ENCODE data around the gene RFC2. TPM values are rescaled to one million over a fixed set of nuclear protein-coding genes. Genes with fewer than 3 reads are reported as not detected.

RFC2 gene
- total RNA-seq, 1 donor, result 22.0 TPM

GRCh38 chr7:74246497-74246896 lies 7.7 kb downstream of the RFC2 start:
- DNase-seq (ENCODE audit: low read depth), result no peak
- TF ChIP-seq CTCF (IDR thresholded peaks at IDR 0.05; ENCODE audit: insufficient read depth, low read depth, low read length), result no peak
- no peak overlapping the region for H3K4me3 ChIP-seq (ENCODE audit: low read depth, low read length)

GRCh38 chr7:74242122-74242443 lies 12.1 kb downstream of the RFC2 start:
- H3K4me3 ChIP-seq (ENCODE audit: low read depth, low read length), result no peak overlapping the region
- TF ChIP-seq CTCF (IDR thresholded peaks at IDR 0.05; ENCODE audit: insufficient read depth, low read depth, low read length), result no peak
- DNase-seq (ENCODE audit: low read depth), result no peak

GRCh38 chr7:74240482-74240881 lies 13.7 kb downstream of the RFC2 start:
- DNase-seq (ENCODE audit: low read depth), result no peak
- H3K4me3 ChIP-seq (ENCODE audit: low read depth, low read length), result no peak overlapping the region

GRCh38 chr7:74236284-74236683 lies 17.9 kb downstream of the RFC2 start:
- H3K4me3 ChIP-seq (ENCODE audit: low read depth, low read length), result no peak overlapping the region
- no peak for TF ChIP-seq CTCF (IDR thresholded peaks at IDR 0.05; ENCODE audit: insufficient read depth, low read depth, low read length)
- DNase-seq (ENCODE audit: low read depth), result peak; percentile 30

More at GRCh38 chr7:74240482-74240881, 13.7 kb downstream of the RFC2 start:
- no peak for TF ChIP-seq CTCF (IDR thresholded peaks at IDR 0.05; ENCODE audit: insufficient read depth, low read depth, low read length)

- peak; percentile 85 for DNase-seq (ENCODE audit: low read depth)
- TF ChIP-seq CTCF (IDR thresholded peaks at IDR 0.05; ENCODE audit: insufficient read depth, low read depth, low read length), result no peak
- no peak overlapping the region for H3K4me3 ChIP-seq (ENCODE audit: low read depth, low read length)
Measured at GRCh38 chr7:74235518-74236268, 18.5 kb downstream of the RFC2 start.

GRCh38 chr7:74233655-74234285 lies 20.4 kb downstream of the RFC2 start:
- no peak for TF ChIP-seq CTCF (IDR thresholded peaks at IDR 0.05; ENCODE audit: insufficient read depth, low read depth, low read length)
- peak overlapping the region; percentile 23 for H3K4me3 ChIP-seq (ENCODE audit: low read depth, low read length)
- DNase-seq (ENCODE audit: low read depth), result peak; percentile 99

Measured in fibroblast of villous mesenchyme (primary cell).